ENCODE data around the gene FAM25A.
"Not testable (repeated sequence)": the region's sequence is repeated elsewhere in the genome, so short reads cannot be mapped to it uniquely, and the experiment has no call there.

GRCh38 chr10:87018127-87018526, 2.0 kb upstream of the FAM25A start:
- TF ChIP-seq CTCF (IDR thresholded peaks at IDR 0.05); POLR2AphosphoS5 (IDR thresholded peaks at IDR 0.05; ENCODE audit: low read depth, low read length); REST (IDR thresholded peaks at IDR 0.05; ENCODE audit: insufficient read depth in 1 of 2, low read depth in 2 of 2, low read length in 1 of 2): not testable (repeated sequence)
